H9 (cell line): ENCODE results near the gene FAM13C. TPM values are rescaled to one million over a fixed set of nuclear protein-coding genes. Genes with fewer than 3 reads are reported as not detected.

Source experiments
- DNase-seq: peaks from one replicate; pipeline ENCODE4 v3.0.0-alpha.2; 2017
- H2AFZ ChIP-seq: one replicate; pipeline ENCODE4 v1.6.1; 2013; ENCODE audit warnings: mild to moderate bottlenecking, low read length, control low read depth, moderate library complexity
- H2AK5ac ChIP-seq: 2 replicates; pipeline ENCODE4 v1.6.1; 2013; ENCODE audit warnings: low read length, control low read depth, mixed read lengths; ENCODE audit not compliant: insufficient read length
- H2BK120ac ChIP-seq: one replicate; pipeline ENCODE4 v1.6.1; 2013; ENCODE audit warnings: low read depth, mild to moderate bottlenecking, low read length, control low read depth, inconsistent platforms; ENCODE audit not compliant: poor library complexity, severe bottlenecking
- H2BK12ac ChIP-seq: 2 replicates; pipeline ENCODE4 v1.6.1; 2013; ENCODE audit warnings: low read length, control low read depth, mixed read lengths, low read depth; ENCODE audit not compliant: insufficient read length
- H2BK15ac ChIP-seq: 2 replicates; pipeline ENCODE4 v1.6.1; 2013; ENCODE audit warnings: low read depth, low read length, control low read depth
- H2BK20ac ChIP-seq: one replicate; pipeline ENCODE4 v1.6.1; 2013; ENCODE audit warnings: low read depth, mild to moderate bottlenecking, low read length, control low read depth, inconsistent platforms; ENCODE audit not compliant: poor library complexity, severe bottlenecking
- H2BK5ac ChIP-seq: 2 replicates; pipeline ENCODE4 v1.6.1; 2013; ENCODE audit warnings: low read length, control low read depth, mixed read lengths; ENCODE audit not compliant: insufficient read length
- H3K14ac ChIP-seq: 2 replicates; pipeline ENCODE4 v1.6.1; 2013; ENCODE audit warnings: low read length, control low read depth; ENCODE audit not compliant: insufficient read depth
- H3K18ac ChIP-seq: 2 replicates; pipeline ENCODE4 v1.6.1; 2013; ENCODE audit warnings: low read depth, mild to moderate bottlenecking, mixed read lengths, low read length, control low read depth; ENCODE audit not compliant: insufficient read length
- H3K23ac ChIP-seq: 2 replicates; pipeline ENCODE4 v1.6.1; 2013; ENCODE audit warnings: low read length, control low read depth, mixed read lengths, low read depth; ENCODE audit not compliant: insufficient read length
- H3K23me2 ChIP-seq: 2 replicates; pipeline ENCODE4 v1.6.1; 2013; ENCODE audit warnings: low read depth, mild to moderate bottlenecking, mixed read lengths, low read length, control low read depth; ENCODE audit not compliant: insufficient read length, poor library complexity, severe bottlenecking
- H3K27ac ChIP-seq: 2 replicates; pipeline ENCODE4 v1.5.1; 2013; ENCODE audit warnings: low read length, control low read depth, mixed read lengths, low read depth; ENCODE audit not compliant: insufficient read length
- H3K27me3 ChIP-seq: 2 replicates; pipeline ENCODE4 v1.6.1; 2013; ENCODE audit warnings: low read length, control low read depth, inconsistent platforms; ENCODE audit not compliant: insufficient read depth
- H3K4ac ChIP-seq: 2 replicates; pipeline ENCODE4 v1.6.1; 2013; ENCODE audit warnings: low read depth, mild to moderate bottlenecking, control low read depth, inconsistent platforms, low read length, moderate library complexity
- H3K4me1 ChIP-seq: 2 replicates; pipeline ENCODE4 v1.6.1; 2013; ENCODE audit warnings: low read length, control low read depth, inconsistent platforms; ENCODE audit not compliant: insufficient read depth
- H3K4me2 ChIP-seq: 2 replicates; pipeline ENCODE4 v1.6.1; 2013; ENCODE audit warnings: low read length, control low read depth, mixed read lengths; ENCODE audit not compliant: insufficient read length, insufficient read depth
- H3K56ac ChIP-seq: 2 replicates; pipeline ENCODE4 v1.6.1; 2013; ENCODE audit warnings: low read depth, mild to moderate bottlenecking, mixed read lengths, low read length, control low read depth; ENCODE audit not compliant: insufficient read length
- H3K79me1 ChIP-seq: 2 replicates; pipeline ENCODE4 v1.6.1; 2013; ENCODE audit warnings: low read depth, mild to moderate bottlenecking, moderate library complexity, low read length, control low read depth, inconsistent platforms; ENCODE audit not compliant: insufficient read depth, poor library complexity, severe bottlenecking
- H3K79me2 ChIP-seq: 2 replicates; pipeline ENCODE4 v1.6.1; 2013; ENCODE audit warnings: low read length, control low read depth, inconsistent platforms; ENCODE audit not compliant: insufficient read depth
- H3K9ac ChIP-seq: 2 replicates; pipeline ENCODE4 v1.6.1; 2013; ENCODE audit warnings: low read length, control low read depth, mixed read lengths; ENCODE audit not compliant: insufficient read length; ENCODE audit errors: extremely low read depth
- H3K9me3 ChIP-seq: one replicate; pipeline ENCODE4 v1.6.1; 2013; ENCODE audit warnings: low read depth, low read length, inconsistent platforms; ENCODE audit not compliant: control insufficient read depth
- H3T11ph ChIP-seq: one replicate; pipeline ENCODE4 v1.6.1; 2013; ENCODE audit warnings: mild to moderate bottlenecking, low read length, control low read depth, inconsistent platforms
- H4K20me1 ChIP-seq: one replicate; pipeline ENCODE4 v1.6.1; 2013; ENCODE audit not compliant: control insufficient read depth, insufficient read length, insufficient read depth
- H4K5ac ChIP-seq: 2 replicates; pipeline ENCODE4 v1.6.1; 2013; ENCODE audit warnings: low read depth, mild to moderate bottlenecking, mixed read lengths, low read length, control low read depth; ENCODE audit not compliant: insufficient read length
- H4K8ac ChIP-seq: replicated peaks from 2 replicates; pipeline ENCODE4 v1.6.1; 2013; ENCODE audit warnings: low read length, control low read depth, mixed read lengths, low read depth; ENCODE audit not compliant: insufficient read length
- H4K91ac ChIP-seq: 2 replicates; pipeline ENCODE4 v1.6.1; 2013; ENCODE audit warnings: low read depth, mild to moderate bottlenecking, moderate library complexity, mixed read lengths, low read length, control low read depth; ENCODE audit not compliant: insufficient read length
- H3K27ac Mint-ChIP-seq, 3 experiments: 2 replicates in 2 of 3; 3 replicates in 1 of 3; pipeline ENCODE4 v1.8.0; 2020 to 2021; ENCODE audit warnings: mixed read lengths in 3 of 3, mild to moderate bottlenecking in 1 of 3, moderate library complexity in 1 of 3
- H3K27me3 Mint-ChIP-seq: 2 replicates; pipeline ENCODE4 v1.8.0; 2021; ENCODE audit warnings: low read depth, mild to moderate bottlenecking, moderate library complexity, mixed read lengths
- H3K36me3 Mint-ChIP-seq, 3 experiments: 2 replicates in 2 of 3; 3 replicates in 1 of 3; pipeline ENCODE4 v1.8.0; 2020 to 2021; ENCODE audit warnings: low read depth in 3 of 3, mixed read lengths in 3 of 3; ENCODE audit not compliant: insufficient read depth in 1 of 3
- H3K4me1 Mint-ChIP-seq, 2 experiments: 2 replicates each; pipeline ENCODE4 v1.8.0; 2020; ENCODE audit warnings: mixed read lengths in 2 of 2
- H3K4me3 Mint-ChIP-seq, 2 experiments: 2 replicates in 1 of 2; 3 replicates in 1 of 2; pipeline ENCODE4 v1.8.0; 2020 to 2021; ENCODE audit warnings: mild to moderate bottlenecking in 2 of 2, mixed read lengths in 2 of 2, moderate library complexity in 1 of 2
- H3K9me3 Mint-ChIP-seq, 2 experiments: 2 replicates in 1 of 2; 3 replicates in 1 of 2; pipeline ENCODE4 v1.8.0; 2020; ENCODE audit warnings: mild to moderate bottlenecking in 2 of 2, mixed read lengths in 2 of 2, moderate library complexity in 1 of 2
- CTCF ChIP-seq: fragments of 200-600 bp; sonication (generic); conservative IDR thresholded peaks from 3 replicates; pipeline ENCODE4 v1.8.0; 2021; ENCODE audit warnings: antibody characterized with exemption, mild to moderate bottlenecking
- total RNA-seq: library from RNA; stranded (reverse); gene quantifications from 2 replicates; pipeline ENCODE4 v1.2.1, GENCODE V29; 2021

Gene FAM13C
- total RNA-seq, 1 experiment from 2014 or later: 0.31 TPM

GRCh38 chr10:59276919-59277318 is 85.4 kb downstream of the FAM13C start:
- Histone ChIP-seq H3K9me3 (no peaks in the 10 kb centered on the region), H2BK5ac (no peak overlapping the region), H3K27me3 (no peaks in the 10 kb centered on the region), H2BK120ac (no peak overlapping the region), H3K4me2 (no peak overlapping the region), H2BK15ac (no peak overlapping the region), H3K79me1 (no peaks in the 10 kb centered on the region), H3K23ac (no peak overlapping the region), H2BK12ac (no peak overlapping the region), H4K8ac (no peak overlapping the region), H3K4me1 (no peaks in the 10 kb centered on the region), H3K14ac (no peak overlapping the region), H3K9ac (no peak overlapping the region), H2BK20ac (no peak overlapping the region), H2AK5ac (no peak overlapping the region), H4K20me1 (no peaks in the 10 kb centered on the region), H3K23me2 (no peaks in the 10 kb centered on the region), H3K18ac (no peak overlapping the region), H3K79me2 (no peaks in the 10 kb centered on the region), H2AFZ (no peak overlapping the region), H3K27ac (no peak overlapping the region), H3K56ac (no peak overlapping the region), H3T11ph (no peak overlapping the region), H4K91ac (no peak overlapping the region), H4K5ac (no peak overlapping the region), H3K4ac (no peak overlapping the region)
- H3K36me3 Mint-ChIP-seq: no peaks in the 10 kb centered on the region
- H3K4me1 Mint-ChIP-seq: no peaks in the 10 kb centered on the region
- TF ChIP-seq CTCF: no peak
- no peaks in the 10 kb centered on the region for H3K27me3 Mint-ChIP-seq
- H3K4me3 Mint-ChIP-seq: no peak overlapping the region
- no peak overlapping the region for H3K27ac Mint-ChIP-seq
- H3K9me3 Mint-ChIP-seq: no peaks in the 10 kb centered on the region
- DNase-seq: no peak
